Gastrocnemius medialis (tissue), 4 donors: ENCODE results near the gene VPS35L.

Source experiments
- CTCF ChIP-seq, 5 experiments: fragments of 450-650 bp in 3 of 5; fragments of 200-600 bp in 2 of 5; sonication (generic) in 2 of 5; IDR thresholded peaks in 4 of 5; conservative IDR thresholded peaks in 1 of 5; 1 replicate in 4 of 5; 2 replicates in 1 of 5; pipeline ENCODE4 v1.5.1; 2016 to 2019; ENCODE audit warnings: antibody characterized with exemption in 5 of 5, mild to moderate bottlenecking in 3 of 5, moderate library complexity in 3 of 5
- POLR2A ChIP-seq, 2 donors: fragments of 450-650 bp; IDR thresholded peaks; one replicate each; pipeline ENCODE4 v1.6.1; 2017; ENCODE audit warnings: antibody characterized with exemption in 2 of 2, mild to moderate bottlenecking in 2 of 2, moderate library complexity in 2 of 2

GRCh38 chr16:19642501-19642900, 87.0 kb downstream of the VPS35L start:
- TF ChIP-seq CTCF (IDR thresholded peaks at IDR 0.05 in 4 of 5, conservative IDR thresholded peaks at IDR 0.05 in 1 of 5) = no peak
- TF ChIP-seq POLR2A (IDR thresholded peaks at IDR 0.05) = no peak
